BJ (cell line): Measurements from ENCODE around the gene SNRNP200. TPM values are rescaled to one million over a fixed set of nuclear protein-coding genes. Genes with fewer than 3 reads are reported as not detected.
A peak's percentile ranks its signal among the peaks of the same experiment; 100 is the strongest.

ENCODE experiments used
- CTCF ChIA-PET: fragments of 350-600 bp; formaldehyde crosslinking; extraction: SDS; loops from one replicate; lab custom pipeline; 2021; ENCODE audit warnings: antibody characterized with exemption, inconsistent platforms; lab: Yijun Ruan, JAX
- POLR2A ChIA-PET: fragments of 300-600 bp; sonication (Branson Sonifier 250); formaldehyde crosslinking; extraction: SDS; loops from one replicate; lab custom pipeline; 2021; ENCODE audit warnings: antibody characterized with exemption; lab: Charles Lee
- DNase-seq: peaks from one replicate; pipeline ENCODE4 v3.0.0-alpha.2; 2011; ENCODE audit warnings: low read depth
- H3K27me3 ChIP-seq: 2 replicates; pipeline ENCODE4 v1.6.0; 2011; ENCODE audit warnings: low read length; ENCODE audit not compliant: control insufficient read depth, insufficient read depth
- H3K36me3 ChIP-seq: 2 replicates; pipeline ENCODE4 v1.5.1; 2011; ENCODE audit warnings: low read length; ENCODE audit not compliant: control insufficient read depth, insufficient read depth
- H3K4me3 ChIP-seq: 2 replicates; pipeline ENCODE4 v1.5.1; 2011; ENCODE audit warnings: low read depth, mild to moderate bottlenecking, control low read depth, low read length
- CTCF ChIP-seq: IDR thresholded peaks from 2 replicates; pipeline ENCODE4 v1.5.1; 2011; ENCODE audit warnings: low read depth, mild to moderate bottlenecking, control low read depth, inconsistent platforms, low read length, moderate library complexity; ENCODE audit not compliant: insufficient read depth
- polyA plus RNA-seq: library from polyadenylated mRNA; depleted of rRNA; stranded (reverse); fragments of >200 nt; gene quantifications from 2 replicates; pipeline ENCODE4 v1.2.3, GENCODE V29; 2011

SNRNP200 gene
- polyA plus RNA-seq, 1 experiment = 111 TPM

- TF ChIP-seq CTCF = no peak
- POLR2A ChIA-PET = no interaction called here
- H3K27me3 ChIP-seq = no peaks in the 10 kb centered on the region
- no peak overlapping the region for H3K4me3 ChIP-seq
- no peaks in the 10 kb centered on the region; the same call in 1 of the 2 replicates for H3K36me3 ChIP-seq
- CTCF ChIA-PET = interaction anchor here (1.3 kb wide), 1 partner anchor 12 kb away, joined by 4 read pairs; no protein-coding TSS in a partner anchor
- no peak for DNase-seq
These were observed 35.4 kb upstream of the SNRNP200 start for GRCh38 chr2:96340493-96341414.

DNA sequence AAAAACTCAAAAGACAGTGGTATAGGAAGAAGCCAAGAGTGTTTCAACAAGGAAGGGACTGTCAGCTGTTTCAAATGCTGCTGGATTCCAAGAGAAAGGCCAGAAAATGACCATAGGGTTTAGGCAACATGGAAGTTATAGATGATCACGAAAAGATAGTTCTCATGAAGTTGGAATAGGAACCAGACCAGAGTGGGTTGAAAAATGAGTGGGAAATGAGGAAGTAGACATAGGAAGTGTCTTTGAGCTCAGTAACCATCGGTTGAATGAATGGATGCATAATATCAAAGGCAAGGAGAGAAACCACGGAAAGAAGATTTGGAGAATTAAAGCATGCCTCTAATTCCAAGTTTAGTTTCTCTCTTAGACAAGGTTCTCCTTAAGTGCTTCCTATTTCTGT lies 31.5 kb upstream of the SNRNP200 start:
- DNase-seq = no peak
- Histone ChIP-seq H3K27me3 (no peaks in the 10 kb centered on the region), H3K4me3 (no peak overlapping the region), H3K36me3 (no peaks in the 10 kb centered on the region)
- CTCF ChIA-PET = interaction anchor here (0.6 kb wide), 1 partner anchor 21 kb away, joined by 6 read pairs; no protein-coding TSS in a partner anchor
- POLR2A ChIA-PET = no interaction called here
- no peak for TF ChIP-seq CTCF

- Histone ChIP-seq H3K36me3 (no peaks in the 10 kb centered on the region), H3K27me3 (no peaks in the 10 kb centered on the region), H3K4me3 (peak overlapping the region; percentile 88)
- TF ChIP-seq CTCF = no peak
- ChIA-PET CTCF (interaction anchor here (0.9 to 1.4 kb wide), 3 partner anchors 9 to 22 kb away, joined by 3 to 5 read pairs (median 4); no protein-coding TSS in a partner anchor), POLR2A (no interaction called here)
- no peak for DNase-seq
These were observed 30.9 kb upstream of the SNRNP200 start for GRCh38 chr2:96336104-96336775.

GRCh38 chr2:96333708-96334107 lies 28.4 kb upstream of the SNRNP200 start:
- no peak for TF ChIP-seq CTCF
- DNase-seq = no peak
- POLR2A ChIA-PET = no interaction called here
- Histone ChIP-seq H3K27me3 (no peaks in the 10 kb centered on the region), H3K4me3 (no peak overlapping the region), H3K36me3 (no peaks in the 10 kb centered on the region)
- CTCF ChIA-PET = interaction anchor here (2.5 kb wide), 1 partner anchor 9 kb away, joined by 8 read pairs; the partner anchor contains the start of gene ITPRIPL1

DNA sequence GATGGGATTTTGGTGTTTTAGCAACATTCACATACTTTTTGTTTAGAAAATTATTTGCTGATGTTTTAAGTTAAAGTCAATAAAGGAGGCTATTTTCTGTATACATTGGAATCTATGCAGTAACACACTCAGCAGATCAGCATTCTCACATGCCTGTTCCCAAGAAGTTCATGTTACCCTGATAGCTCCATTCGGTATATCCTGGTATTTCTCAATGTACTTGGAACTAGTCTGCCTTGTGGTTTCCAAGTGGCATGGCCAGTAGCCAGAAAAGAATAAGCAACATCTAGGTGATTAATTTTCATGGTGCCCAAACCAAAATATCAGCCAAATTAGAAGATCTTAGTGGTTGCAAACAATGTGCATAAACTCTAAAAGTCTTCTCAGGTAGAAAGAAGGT lies 25.1 kb upstream of the SNRNP200 start:
- no peak for DNase-seq
- H3K36me3 ChIP-seq = no peaks in the 10 kb centered on the region
- no peak for TF ChIP-seq CTCF
- no peak overlapping the region for H3K4me3 ChIP-seq
- ChIA-PET POLR2A (interaction anchor here (0.6 kb wide), 1 partner anchor 570 kb away, joined by 12 read pairs; no protein-coding TSS in a partner anchor), CTCF (no interaction called here)
- no peaks in the 10 kb centered on the region for H3K27me3 ChIP-seq
